CD4-positive, alpha-beta T cell treated with Interferon gamma for 1 hour (primary cell): ENCODE results near the gene PVALB.
A peak's percentile ranks its signal among the peaks of the same experiment; 100 is the strongest.

Experiments
- DNase-seq: peaks from one replicate; pipeline ENCODE4 v3.0.0-alpha.2; 2020

PVALB gene

GRCh38 chr22:36846271-36846670, 29.4 kb upstream of the PVALB start:
- DNase-seq: no peak

GRCh38 chr22:36840106-36840505, 23.3 kb upstream of the PVALB start:
- DNase-seq: no peak

GRCh38 chr22:36839356-36840073, 22.7 kb upstream of the PVALB start:
- no peak for DNase-seq

GRCh38 chr22:36838119-36839030, 21.5 kb upstream of the PVALB start:
- DNase-seq: no peak

GRCh38 chr22:36835903-36836302, 19.1 kb upstream of the PVALB start:
- DNase-seq: no peak

- peak; percentile 12 for DNase-seq
Measured at GRCh38 chr22:36833073-36833472, 16.2 kb upstream of the PVALB start.

- DNase-seq: no peak
Measured at GRCh38 chr22:36831717-36832116, 14.9 kb upstream of the PVALB start.

- no peak for DNase-seq
Measured at GRCh38 chr22:36831206-36831605, 14.4 kb upstream of the PVALB start.

GRCh38 chr22:36830601-36831000, 13.8 kb upstream of the PVALB start:
- no peak for DNase-seq

GRCh38 chr22:36829370-36830002, 12.7 kb upstream of the PVALB start:
- DNase-seq: no peak

GRCh38 chr22:36828815-36829214, 12.0 kb upstream of the PVALB start:
- no peak for DNase-seq

- DNase-seq: no peak
Measured at GRCh38 chr22:36826262-36826661, 9.4 kb upstream of the PVALB start.

- no peak for DNase-seq
Measured at GRCh38 chr22:36824655-36825054, 7.8 kb upstream of the PVALB start.

GRCh38 chr22:36823186-36823839, 6.5 kb upstream of the PVALB start:
- no peak for DNase-seq

GRCh38 chr22:36822581-36822980, 5.7 kb upstream of the PVALB start:
- DNase-seq: no peak

GRCh38 chr22:36819112-36819511, 2.3 kb upstream of the PVALB start:
- no peak for DNase-seq

- DNase-seq: no peak
Measured at GRCh38 chr22:36818010-36818642, 1.3 kb upstream of the PVALB start.

GRCh38 chr22:36817525-36817848, 652 bp upstream of the PVALB start:
- no peak for DNase-seq

- no peak for DNase-seq
Measured at GRCh38 chr22:36816339-36816635, 548 bp downstream of the PVALB start.

GRCh38 chr22:36815558-36816338, 1.1 kb downstream of the PVALB start:
- DNase-seq: no peak

GRCh38 chr22:36814801-36815200, 2.0 kb downstream of the PVALB start:
- no peak for DNase-seq

GRCh38 chr22:36811094-36811800, 5.6 kb downstream of the PVALB start:
- no peak for DNase-seq
